ENCODE results near the gene GALK1. TPM values are rescaled to one million over a fixed set of nuclear protein-coding genes. Genes with fewer than 3 reads are reported as not detected.

The GALK1 gene
- total and polyA plus RNA-seq, 2 of the 13 experiments (the other 11 are each of a cell fraction or from before 2014, with no cell fraction given) = 59.9 to 93.6 TPM

- TF ChIP-seq ZNF629 (CRISPR knock-in tag; conservative IDR thresholded peaks at IDR 0.05) = peak; percentile 39; the same call in 1 of the 2 replicates
- TF ChIP-seq CCAR2 (optimal IDR thresholded peaks at IDR 0.05; ENCODE audit: low read depth, low read length) = no peak
- TF ChIP-seq ZNF772 (CRISPR knock-in tag; IDR thresholded peaks at IDR 0.05) = no peak; the same call in 1 of the 2 replicates
- peak; percentile 96 for TF ChIP-seq CENPT (CRISPR knock-in tag; IDR thresholded peaks at IDR 0.05; ENCODE audit: low read depth)
- TF ChIP-seq THRA (CRISPR knock-in tag; IDR thresholded peaks at IDR 0.05; ENCODE audit: borderline replicate concordance) = peak; percentile 72
- TF ChIP-seq ZNF230 (CRISPR knock-in tag; IDR thresholded peaks at IDR 0.05) = no peak; the same call in 1 of the 2 replicates
- no peak for TF ChIP-seq PAXIP1 (CRISPR knock-in tag; conservative IDR thresholded peaks at IDR 0.05)
- TF ChIP-seq ZZZ3 (CRISPR knock-in tag; IDR thresholded peaks at IDR 0.05; ENCODE audit: borderline replicate concordance) = peak; percentile 40; the same call in 1 of the 2 replicates
- no peak; the same call in none of the 2 replicates for TF ChIP-seq ZNF274 (CRISPR knock-in tag; IDR thresholded peaks at IDR 0.05)
- no peak for TF ChIP-seq GTF3A (CRISPR knock-in tag; conservative IDR thresholded peaks at IDR 0.05)
- TF ChIP-seq SRSF9 (IDR thresholded peaks at IDR 0.05; ENCODE audit: borderline replicate concordance, insufficient read depth, low read depth, low read length, poor library complexity, severe bottlenecking) = no peak
- no peak for TF ChIP-seq RFX3 (CRISPR knock-in tag; IDR thresholded peaks at IDR 0.05)
- TF ChIP-seq ZXDC (CRISPR knock-in tag; IDR thresholded peaks at IDR 0.05) = 0 out of 2 replicates have a peak, but pooled peaks have one; percentile 40
- no peak for TF ChIP-seq KLF13 (CRISPR knock-in tag; IDR thresholded peaks at IDR 0.05)
- 0 out of 2 replicates have a peak, but pooled peaks have one; percentile 22 for TF ChIP-seq GATAD1 (CRISPR knock-in tag; IDR thresholded peaks at IDR 0.05)
- no peak; the same call in 1 of the 2 replicates for TF ChIP-seq ETS1 (CRISPR knock-in tag; IDR thresholded peaks at IDR 0.05)
- TF ChIP-seq ZSCAN20 (CRISPR knock-in tag; IDR thresholded peaks at IDR 0.05; ENCODE audit: borderline replicate concordance) = peak; percentile 46; the same call in 1 of the 2 replicates
- 0 out of 2 replicates have a peak, but pooled peaks have one; percentile 59 for TF ChIP-seq ZNF383 (CRISPR knock-in tag; IDR thresholded peaks at IDR 0.05; ENCODE audit: borderline replicate concordance)
- TF ChIP-seq MAX (IDR thresholded peaks at IDR 0.05) = peak; percentile 99
These were observed 11.2 kb downstream of the GALK1 start (continued) for GRCh38 chr17:75753514-75754377.

All from HepG2 (cell line).